GM12892 (cell line): Measurements from ENCODE around the gene UNC13D.

Source experiments
- POLR2AphosphoS5 ChIP-seq: IDR thresholded peaks from 2 replicates; pipeline ENCODE4 v1.6.1; 2011; ENCODE audit warnings: low read depth, low read length, control low read depth
- TAF1 ChIP-seq: IDR thresholded peaks from 2 replicates; pipeline ENCODE4 v1.6.1; 2011; ENCODE audit warnings: low read depth, mild to moderate bottlenecking, control low read depth, low read length, borderline replicate concordance

DNA sequence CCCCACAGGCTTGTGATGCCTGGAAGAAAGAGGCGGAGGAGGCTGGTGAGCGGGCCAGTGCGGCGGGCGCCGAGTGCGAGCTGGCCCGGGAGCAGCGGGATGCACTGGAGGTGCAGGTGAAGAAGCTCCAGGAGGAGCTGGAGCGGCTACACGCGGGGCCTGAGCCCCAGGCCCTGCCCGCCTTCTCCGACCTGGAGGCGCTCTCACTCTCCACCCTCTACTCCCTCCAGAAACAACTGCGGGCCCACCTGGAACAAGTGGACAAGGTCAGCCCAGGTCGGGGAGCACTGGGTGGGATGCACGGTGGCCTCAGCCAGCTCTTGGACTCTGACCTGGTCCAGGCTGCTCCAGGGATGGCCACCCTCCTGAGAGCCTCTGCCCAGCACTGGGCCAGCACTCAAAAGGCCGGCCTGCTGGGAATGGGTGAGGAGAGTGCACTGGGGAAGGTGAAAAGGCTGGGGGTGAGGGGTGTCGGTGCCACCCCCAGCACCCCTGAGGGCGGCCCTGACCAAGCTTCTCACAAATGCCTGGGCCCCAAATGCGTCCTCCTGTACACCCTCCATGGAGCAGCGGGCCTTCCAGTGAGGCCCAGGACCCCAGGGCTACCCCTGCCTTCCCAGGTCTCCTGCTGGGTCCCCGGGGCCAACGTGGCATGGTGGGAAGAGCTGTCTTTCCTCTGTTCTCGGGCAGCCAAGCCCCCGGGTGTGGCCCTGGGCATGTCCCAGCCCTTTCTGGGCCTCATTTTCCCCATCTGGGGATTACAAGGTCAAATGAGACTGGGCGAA lies 20.8 kb downstream of the UNC13D start:
- TF ChIP-seq TAF1 = no peak
- TF ChIP-seq POLR2AphosphoS5 = no peak
